DND-41 (cell line): ENCODE results near the gene RHOH.

Source experiments
- ATAC-seq: fragments of 200-7000 bp; cut with Tn5 transposase; 3 replicates; pipeline ENCODE4 v1.9.1; 2021; ENCODE audit warnings: low read depth; ENCODE audit not compliant: insufficient read depth
- DNase-seq: peaks from one replicate; pipeline ENCODE4 v3.0.0-alpha.2; 2020
- H2AFZ ChIP-seq: 2 replicates; pipeline ENCODE4 v1.6.0; 2012; ENCODE audit warnings: low read depth, low read length
- H3K27ac ChIP-seq: 2 replicates; pipeline ENCODE4 v1.5.1; 2012; ENCODE audit warnings: low read length, inconsistent platforms
- H3K27me3 ChIP-seq: fragments of 200-600 bp; sonication (generic); 2 replicates; pipeline ENCODE4 v1.6.0; 2012; ENCODE audit warnings: low read length, mild to moderate bottlenecking, inconsistent platforms; ENCODE audit not compliant: insufficient read depth, poor library complexity
- H3K36me3 ChIP-seq: 2 replicates; pipeline ENCODE4 v1.5.1; 2012; ENCODE audit warnings: low read length, inconsistent platforms; ENCODE audit not compliant: insufficient read depth
- H3K4me1 ChIP-seq: 2 replicates; pipeline ENCODE4 v1.5.1; 2012; ENCODE audit warnings: mild to moderate bottlenecking, low read length; ENCODE audit not compliant: insufficient read depth
- H3K4me2 ChIP-seq: 2 replicates; pipeline ENCODE4 v1.6.0; 2012; ENCODE audit warnings: mild to moderate bottlenecking, moderate library complexity, low read length, inconsistent platforms; ENCODE audit not compliant: insufficient read depth
- H3K4me3 ChIP-seq, 2 experiments: fragments of 200-600 bp in 1 of 2; shearing (Covaris generic) in 1 of 2; 2 replicates each; pipeline ENCODE4 v1.5.1; 2012 to 2016; ENCODE audit warnings: inconsistent platforms in 2 of 2, low read length in 2 of 2, mild to moderate bottlenecking in 2 of 2, low read depth in 1 of 2, moderate library complexity in 1 of 2
- H3K79me2 ChIP-seq: 2 replicates; pipeline ENCODE4 v1.6.0; 2012; ENCODE audit warnings: low read length, inconsistent platforms; ENCODE audit not compliant: insufficient read depth
- H3K9ac ChIP-seq: 2 replicates; pipeline ENCODE4 v1.6.0; 2012; ENCODE audit warnings: low read depth, mild to moderate bottlenecking, inconsistent platforms, low read length, moderate library complexity
- H3K9me3 ChIP-seq: 2 replicates; pipeline ENCODE4 v1.5.1; 2012; ENCODE audit warnings: low read length, moderate library complexity, mild to moderate bottlenecking, inconsistent platforms; ENCODE audit not compliant: insufficient read depth, severe bottlenecking
- H4K20me1 ChIP-seq: 2 replicates; pipeline ENCODE4 v1.6.0; 2012; ENCODE audit warnings: low read length; ENCODE audit not compliant: insufficient read depth
- CTCF ChIP-seq: IDR thresholded peaks from 2 replicates; pipeline ENCODE4 v1.5.1; 2012; ENCODE audit warnings: borderline replicate concordance, low read length, moderate library complexity, mild to moderate bottlenecking; ENCODE audit not compliant: poor library complexity, severe bottlenecking; ENCODE audit errors: extremely low read depth
- EZH2 ChIP-seq: IDR thresholded peaks from 3 replicates; pipeline ENCODE4 v1.6.1; 2012; ENCODE audit warnings: borderline replicate concordance, low read depth, mild to moderate bottlenecking, moderate library complexity, low read length, inconsistent platforms; ENCODE audit not compliant: severe bottlenecking

RHOH gene

GRCh38 chr4:40264995-40265909, 68.4 kb downstream of the RHOH start:
- Histone ChIP-seq H2AFZ (peak overlapping the region; percentile 73), H3K4me2 (peak overlapping the region; percentile 67), H3K9ac (peak overlapping the region; percentile 58), H3K27me3 (no peaks in the 10 kb centered on the region), H3K27ac (peak overlapping the region; percentile 94), H3K4me1 (peaks cover 34% of the 10 kb centered on the region), H3K79me2 (no peaks in the 10 kb centered on the region), H3K9me3 (no peaks in the 10 kb centered on the region), H3K4me3 (peak overlapping the region in 1 of 2 experiments; percentile 52; a peak in 2 of 4 replicates), H3K36me3 (no peaks in the 10 kb centered on the region), H4K20me1 (no peaks in the 10 kb centered on the region)
- peak; percentile 95 for ATAC-seq
- TF ChIP-seq EZH2 (no peak), CTCF (peak; percentile 52)
- peak; percentile 89 for DNase-seq

GRCh38 chr4:40265910-40266274, 69.1 kb downstream of the RHOH start:
- Histone ChIP-seq H3K4me3 (peak overlapping the region in 1 of 2 experiments; percentile 52; a peak in 2 of 4 replicates), H3K27ac (peak overlapping the region; percentile 94)

GRCh38 chr4:40269133-40269532, 72.3 kb downstream of the RHOH start:
- Histone ChIP-seq H3K9ac (no peak overlapping the region), H4K20me1 (no peaks in the 10 kb centered on the region), H3K4me3 (no peak overlapping the region), H3K79me2 (no peaks in the 10 kb centered on the region), H3K27ac (no peak overlapping the region), H3K9me3 (no peaks in the 10 kb centered on the region), H3K27me3 (no peaks in the 10 kb centered on the region), H3K4me1 (peaks cover 34% of the 10 kb centered on the region), H3K4me2 (no peak overlapping the region), H2AFZ (no peak overlapping the region), H3K36me3 (no peaks in the 10 kb centered on the region)
- TF ChIP-seq EZH2 (no peak), CTCF (no peak)
- DNase-seq = no peak
- no peak for ATAC-seq

More at GRCh38 chr4:40265910-40266274, 69.1 kb downstream of the RHOH start:
- H3K9ac ChIP-seq = peak overlapping the region; percentile 58
- no peaks in the 10 kb centered on the region for H3K36me3 ChIP-seq
- H4K20me1 ChIP-seq = no peaks in the 10 kb centered on the region
- ATAC-seq (no peak), DNase-seq (no peak)
- H3K27me3 ChIP-seq = no peaks in the 10 kb centered on the region
- H3K4me2 ChIP-seq = peak overlapping the region; percentile 67
- no peaks in the 10 kb centered on the region for H3K79me2 ChIP-seq
- TF ChIP-seq EZH2 = no peak
- no peak for TF ChIP-seq CTCF
- H3K4me1 ChIP-seq = peaks cover 34% of the 10 kb centered on the region
- peak overlapping the region; percentile 73 for H2AFZ ChIP-seq
- H3K9me3 ChIP-seq = no peaks in the 10 kb centered on the region
